ENCODE results near the gene CERS1. TPM values are rescaled to one million over a fixed set of nuclear protein-coding genes. Genes with fewer than 3 reads are reported as not detected.
A peak's percentile ranks its signal among the peaks of the same experiment; 100 is the strongest.

Gene CERS1
- total RNA-seq, 6 experiments from 2014 or later: not detected

DNA sequence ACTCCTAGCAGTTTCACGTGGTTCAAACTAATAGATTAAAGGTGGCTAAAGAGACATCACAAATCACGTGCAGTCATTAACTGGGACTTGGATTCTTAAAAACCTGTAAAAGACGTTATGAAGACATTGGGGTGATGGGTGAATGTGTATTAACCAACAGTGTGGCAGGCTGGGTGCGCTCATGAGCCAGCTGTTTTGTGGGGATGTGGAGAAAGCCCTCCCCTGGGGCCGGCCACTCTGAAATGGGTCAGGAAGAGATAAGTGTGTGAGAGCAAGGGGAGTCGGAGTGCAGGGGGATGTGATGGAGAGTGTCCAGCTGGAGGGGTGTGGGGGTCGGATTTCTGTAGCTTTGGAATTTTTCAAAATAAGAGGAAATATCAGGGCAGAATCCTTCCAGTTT lies 53.8 kb downstream of the CERS1 start:
- H3K9me3 ChIP-seq: no peaks in the 10 kb centered on the region
- ATAC-seq (no peak), DNase-seq (no peak)
- intact Hi-C loops (cut with DNase I): no loop called here
- H3K36me3 ChIP-seq: peaks cover 0 to 3% (median 0%) of the 10 kb centered on the region in 4 donors
- H3K4me3 ChIP-seq: no peak overlapping the region
- TF ChIP-seq POLR2A (IDR thresholded peaks at IDR 0.05) (no peak), CTCF (IDR thresholded peaks at IDR 0.05) (no peak)
- H3K27ac ChIP-seq: no peak overlapping the region
- 53% methylated on average over 6 of the region's 7 CpGs for WGBS (ENCODE audit: insufficient coverage, low coverage, low lambda C conversion rate, missing lambda C conversion rate)
- H3K4me1 ChIP-seq: peaks cover 0 to 48% (median 17%) of the 10 kb centered on the region in 4 donors
- H3K27me3 ChIP-seq: no peaks in the 10 kb centered on the region

- H3K27me3 ChIP-seq: no peaks in the 10 kb centered on the region
- H3K4me3 ChIP-seq: no peak overlapping the region
- TF ChIP-seq POLR2A (IDR thresholded peaks at IDR 0.05): no peak
- TF ChIP-seq CTCF (IDR thresholded peaks at IDR 0.05): no peak
- peaks cover 0 to 3% (median 0%) of the 10 kb centered on the region in 4 donors for H3K36me3 ChIP-seq
- DNase-seq (no peak), ATAC-seq (no peak)
- H3K9me3 ChIP-seq: no peaks in the 10 kb centered on the region
- no peak overlapping the region for H3K27ac ChIP-seq
- H3K4me1 ChIP-seq: peaks cover 0 to 53% (median 16%) of the 10 kb centered on the region in 4 donors
- intact Hi-C loops (cut with DNase I): no loop called here
- 69% methylated on average over 15 of the region's 15 CpGs for WGBS (ENCODE audit: insufficient coverage, low coverage, low lambda C conversion rate, missing lambda C conversion rate)
Observed at GRCh38 chr19:18841400-18841799, 54.6 kb downstream of the CERS1 start.

GRCh38 chr19:18840288-18841267 lies 55.4 kb downstream of the CERS1 start:
- Histone ChIP-seq H3K27ac (peak overlapping the region in 2 of 3 donors; percentile 42 to 44), H3K4me3 (peak overlapping the region in 2 of 3 donors; percentile 4 to 16)
- DNase-seq: no peak

More at GRCh38 chr19:18840288-18841267, 55.4 kb downstream of the CERS1 start:
- Histone ChIP-seq H3K36me3 (no peaks in the 10 kb centered on the region), H3K4me1 (peaks cover 0 to 61% (median 17%) of the 10 kb centered on the region in 4 donors), H3K9me3 (no peaks in the 10 kb centered on the region), H3K27me3 (no peaks in the 10 kb centered on the region)
- 33% methylated on average over 2 of the region's 26 CpGs for WGBS (ENCODE audit: insufficient coverage, low coverage, low lambda C conversion rate, missing lambda C conversion rate)
- peak; percentile 6 to 48 (median 16) for ATAC-seq
- TF ChIP-seq CTCF (IDR thresholded peaks at IDR 0.05): no peak
- no peak for TF ChIP-seq POLR2A (IDR thresholded peaks at IDR 0.05)
- intact Hi-C loops (cut with DNase I): no loop called here

Data from right lobe of liver (tissue), 6 donors.